SHP77 (cell line): ENCODE results near the gene FOLR3.
A peak's percentile ranks its signal among the peaks of the same experiment; 100 is the strongest.
"Not testable (repeated sequence)": the region's sequence is repeated elsewhere in the genome, so short reads cannot be mapped to it uniquely, and the experiment has no call there.

Experiments used
- DNase-seq, 2 experiments: peaks; one replicate each; lab custom pipeline; 2025; lab: John Stamatoyannopoulos, UW

FOLR3 gene

GRCh38 chr11:72162891-72163492 lies 27.5 kb downstream of the FOLR3 start:
- peak in 1 of 2 experiments; percentile 15 for DNase-seq

- not testable (repeated sequence) for DNase-seq
Observed at GRCh38 chr11:72164187-72164586, 28.7 kb downstream of the FOLR3 start.

GRCh38 chr11:72169046-72169555 lies 33.6 kb downstream of the FOLR3 start:
- not testable (repeated sequence) for DNase-seq

GRCh38 chr11:72169754-72170153 lies 34.2 kb downstream of the FOLR3 start:
- not testable (repeated sequence) for DNase-seq

- not testable (repeated sequence) for DNase-seq
Observed at GRCh38 chr11:72172043-72172442, 36.5 kb downstream of the FOLR3 start.

GRCh38 chr11:72173291-72173690 lies 37.8 kb downstream of the FOLR3 start:
- DNase-seq = no peak

GRCh38 chr11:72174302-72175070 lies 39.0 kb downstream of the FOLR3 start:
- DNase-seq = no peak

- DNase-seq = no peak
Observed at GRCh38 chr11:72177656-72178055, 42.1 kb downstream of the FOLR3 start.

- DNase-seq = no peak
Observed at GRCh38 chr11:72179049-72179803, 43.7 kb downstream of the FOLR3 start.

GRCh38 chr11:72179804-72180396 lies 44.4 kb downstream of the FOLR3 start:
- no peak for DNase-seq

GRCh38 chr11:72180892-72181552 lies 45.5 kb downstream of the FOLR3 start:
- not testable (repeated sequence) for DNase-seq

- DNase-seq = not testable (repeated sequence)
Observed at GRCh38 chr11:72181553-72181958, 46.0 kb downstream of the FOLR3 start.

- no peak for DNase-seq
Observed at GRCh38 chr11:72188267-72188666, 52.7 kb downstream of the FOLR3 start.
